Keratinocyte (primary cell): ENCODE results near the gene TRMT10B.

Experiments used
- CTCF ChIP-seq, 3 experiments: IDR thresholded peaks in 1 of 3; conservative IDR thresholded peaks in 1 of 3; optimal IDR thresholded peaks in 1 of 3; 2 replicates in 2 of 3; 3 replicates in 1 of 3; pipeline versions ENCODE3 to v1.5.1; 2011; ENCODE audit warnings: low read length in 3 of 3, mild to moderate bottlenecking in 3 of 3, moderate library complexity in 2 of 3, control low read depth in 1 of 3, inconsistent platforms in 1 of 3; ENCODE audit not compliant: insufficient read depth in 2 of 3; ENCODE audit errors: extremely low read depth in 1 of 3
- EZH2 ChIP-seq: IDR thresholded peaks from one replicate; pipeline ENCODE4 v1.6.1; 2012; ENCODE audit warnings: inconsistent platforms, mild to moderate bottlenecking, low read length, moderate library complexity

DNA sequence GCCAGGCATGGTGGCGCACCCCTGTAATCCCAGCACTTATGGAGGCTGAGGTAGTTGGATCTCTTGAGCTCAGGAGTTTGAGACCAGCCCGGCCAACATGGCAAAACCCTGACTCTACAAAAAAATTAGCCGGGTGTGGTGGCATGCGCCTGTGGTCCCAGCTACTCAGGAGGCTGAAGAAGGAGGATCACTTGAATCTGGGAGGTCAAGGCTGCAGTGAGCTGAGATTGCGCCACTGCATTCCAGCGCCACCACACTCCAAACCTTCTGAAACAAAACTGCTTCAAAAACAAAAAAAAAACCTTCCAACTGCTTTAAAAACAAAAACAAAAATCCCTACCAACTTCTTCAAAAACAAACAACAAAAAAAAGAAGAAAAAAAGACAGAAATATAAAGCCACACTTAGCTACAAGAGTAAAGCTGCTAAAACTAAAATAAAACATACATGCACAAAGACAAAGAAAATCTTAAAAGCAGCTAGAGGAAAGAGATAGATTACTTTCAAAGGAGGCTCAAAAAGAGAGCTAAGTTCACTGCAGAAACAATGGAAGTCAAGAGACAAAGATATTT lies 58.4 kb downstream of the TRMT10B start:
- TF ChIP-seq CTCF (optimal IDR thresholded peaks at IDR 0.05 in 1 of 3, IDR thresholded peaks at IDR 0.05 in 1 of 3, conservative IDR thresholded peaks at IDR 0.05 in 1 of 3; ENCODE audit: extremely low read depth in 1 of 3, insufficient read depth in 2 of 3, low read length in 3 of 3) (no peak), EZH2 (no peak)
